ENCODE measurements around the gene ATIC.

DNA sequence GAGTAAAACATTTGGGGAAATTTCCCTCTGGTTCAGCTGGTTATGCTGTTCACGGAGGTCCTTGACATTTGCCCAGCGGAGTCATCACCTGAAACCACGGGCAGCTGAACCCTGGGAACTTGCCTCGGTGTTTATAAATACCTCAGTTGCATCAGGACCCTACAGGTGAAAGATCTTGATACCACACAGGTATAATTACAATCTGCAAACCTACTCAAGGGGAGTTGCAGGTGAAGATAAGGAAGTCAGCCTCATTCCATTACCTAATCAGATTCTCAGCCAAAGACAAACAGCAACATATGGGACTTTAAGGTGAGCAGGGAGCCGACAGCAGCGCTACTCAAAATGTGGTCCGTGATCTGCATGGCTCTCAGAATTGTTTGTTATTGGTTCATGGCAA lies 37.0 kb upstream of the ATIC start:
- TF ChIP-seq, protein P1, sequence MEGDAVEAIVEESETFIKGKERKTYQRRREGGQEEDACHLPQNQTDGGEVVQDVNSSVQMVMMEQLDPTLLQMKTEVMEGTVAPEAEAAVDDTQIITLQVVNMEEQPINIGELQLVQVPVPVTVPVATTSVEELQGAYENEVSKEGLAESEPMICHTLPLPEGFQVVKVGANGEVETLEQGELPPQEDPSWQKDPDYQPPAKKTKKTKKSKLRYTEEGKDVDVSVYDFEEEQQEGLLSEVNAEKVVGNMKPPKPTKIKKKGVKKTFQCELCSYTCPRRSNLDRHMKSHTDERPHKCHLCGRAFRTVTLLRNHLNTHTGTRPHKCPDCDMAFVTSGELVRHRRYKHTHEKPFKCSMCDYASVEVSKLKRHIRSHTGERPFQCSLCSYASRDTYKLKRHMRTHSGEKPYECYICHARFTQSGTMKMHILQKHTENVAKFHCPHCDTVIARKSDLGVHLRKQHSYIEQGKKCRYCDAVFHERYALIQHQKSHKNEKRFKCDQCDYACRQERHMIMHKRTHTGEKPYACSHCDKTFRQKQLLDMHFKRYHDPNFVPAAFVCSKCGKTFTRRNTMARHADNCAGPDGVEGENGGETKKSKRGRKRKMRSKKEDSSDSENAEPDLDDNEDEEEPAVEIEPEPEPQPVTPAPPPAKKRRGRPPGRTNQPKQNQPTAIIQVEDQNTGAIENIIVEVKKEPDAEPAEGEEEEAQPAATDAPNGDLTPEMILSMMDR (conservative IDR thresholded peaks at IDR 0.05; ENCODE audit: low read length): no peak
- TF ChIP-seq EZH2phosphoT487 (IDR thresholded peaks at IDR 0.05; ENCODE audit: borderline replicate concordance): no peak
